ENCODE data around the gene STPG4. TPM values are rescaled to one million over a fixed set of nuclear protein-coding genes. Genes with fewer than 3 reads are reported as not detected.

Gene STPG4
- total and polyA plus RNA-seq, 3 donors from 2014 or later, result 3.0 to 19.4 (median 8.5) TPM

- H3K27ac ChIP-seq, result no peak overlapping the region
- WGBS, 2 donors, result 78 to 82% methylated on average over 3 to 8 of the region's 8 CpGs
- no peak for TF ChIP-seq POLR2A (IDR thresholded peaks at IDR 0.05)
- TF ChIP-seq, protein P1, sequence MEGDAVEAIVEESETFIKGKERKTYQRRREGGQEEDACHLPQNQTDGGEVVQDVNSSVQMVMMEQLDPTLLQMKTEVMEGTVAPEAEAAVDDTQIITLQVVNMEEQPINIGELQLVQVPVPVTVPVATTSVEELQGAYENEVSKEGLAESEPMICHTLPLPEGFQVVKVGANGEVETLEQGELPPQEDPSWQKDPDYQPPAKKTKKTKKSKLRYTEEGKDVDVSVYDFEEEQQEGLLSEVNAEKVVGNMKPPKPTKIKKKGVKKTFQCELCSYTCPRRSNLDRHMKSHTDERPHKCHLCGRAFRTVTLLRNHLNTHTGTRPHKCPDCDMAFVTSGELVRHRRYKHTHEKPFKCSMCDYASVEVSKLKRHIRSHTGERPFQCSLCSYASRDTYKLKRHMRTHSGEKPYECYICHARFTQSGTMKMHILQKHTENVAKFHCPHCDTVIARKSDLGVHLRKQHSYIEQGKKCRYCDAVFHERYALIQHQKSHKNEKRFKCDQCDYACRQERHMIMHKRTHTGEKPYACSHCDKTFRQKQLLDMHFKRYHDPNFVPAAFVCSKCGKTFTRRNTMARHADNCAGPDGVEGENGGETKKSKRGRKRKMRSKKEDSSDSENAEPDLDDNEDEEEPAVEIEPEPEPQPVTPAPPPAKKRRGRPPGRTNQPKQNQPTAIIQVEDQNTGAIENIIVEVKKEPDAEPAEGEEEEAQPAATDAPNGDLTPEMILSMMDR (IDR thresholded peaks at IDR 0.05), result no peak
- no peaks in the 10 kb centered on the region for H3K9me3 ChIP-seq
- no peaks in the 10 kb centered on the region for H3K27me3 ChIP-seq
- no peak for DNase-seq
- H3K36me3 ChIP-seq (ENCODE audit: low read depth, missing control alignments), result no peaks in the 10 kb centered on the region
- intact Hi-C loops (cut with DNase I; ENCODE audit: low total_unique reads), result no loop called here
- H3K4me1 ChIP-seq, result peaks cover 2% of the 10 kb centered on the region
- no peak overlapping the region for H3K4me3 ChIP-seq
Measured at GRCh38 chr2:47048801-47049480, 106.2 kb downstream of the STPG4 start.

DNA sequence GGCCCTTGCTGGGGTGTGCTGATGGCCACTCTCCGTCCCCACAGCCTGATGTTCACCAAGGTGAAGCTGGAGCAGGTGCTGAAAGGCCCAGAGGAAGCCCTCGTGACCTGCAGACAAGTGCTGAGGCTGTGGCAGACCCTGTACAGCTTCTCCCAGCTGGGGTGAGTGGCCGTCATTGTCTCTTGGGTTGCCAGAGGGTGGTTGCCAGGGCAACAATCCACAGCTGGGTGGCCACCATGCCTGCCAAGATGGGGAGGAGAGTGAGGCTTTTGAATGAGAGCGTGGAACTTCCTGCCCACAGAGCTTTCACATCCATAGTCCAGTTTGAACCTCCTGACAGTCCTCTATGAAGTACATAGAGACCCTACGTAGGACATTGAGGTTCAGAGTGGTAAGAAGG lies 108.8 kb downstream of the STPG4 start:
- H3K36me3 ChIP-seq (ENCODE audit: low read depth, missing control alignments), result no peaks in the 10 kb centered on the region
- no peak for TF ChIP-seq POLR2A (IDR thresholded peaks at IDR 0.05)
- TF ChIP-seq, protein P1 (IDR thresholded peaks at IDR 0.05), result no peak
- H3K27ac ChIP-seq, result no peak overlapping the region
- H3K9me3 ChIP-seq, result no peaks in the 10 kb centered on the region
- no peaks in the 10 kb centered on the region for H3K27me3 ChIP-seq
- H3K4me3 ChIP-seq, result no peak overlapping the region
- 69 to 91% methylated on average over 3 to 5 of the region's 5 CpGs for WGBS, 2 donors
- intact Hi-C loops (cut with DNase I; ENCODE audit: low total_unique reads), result no loop called here
- peaks cover 28% of the 10 kb centered on the region for H3K4me1 ChIP-seq
- no peak for DNase-seq

- H3K4me3 ChIP-seq, result no peak overlapping the region
- H3K36me3 ChIP-seq (ENCODE audit: low read depth, missing control alignments), result no peaks in the 10 kb centered on the region
- peaks cover 44% of the 10 kb centered on the region for H3K4me1 ChIP-seq
- intact Hi-C loops (cut with DNase I; ENCODE audit: low total_unique reads), result no loop called here
- no peak for DNase-seq
- 55 to 72% methylated on average over 4 of the region's 4 CpGs for WGBS, 2 donors
- H3K27ac ChIP-seq, result peak overlapping the region; percentile 57 to 78
- H3K9me3 ChIP-seq, result no peaks in the 10 kb centered on the region
- TF ChIP-seq, protein P1 (IDR thresholded peaks at IDR 0.05), result no peak
- TF ChIP-seq POLR2A (IDR thresholded peaks at IDR 0.05), result no peak
- no peaks in the 10 kb centered on the region for H3K27me3 ChIP-seq
Measured at GRCh38 chr2:47043891-47044239, 111.2 kb downstream of the STPG4 start.

- intact Hi-C loops (cut with DNase I; ENCODE audit: low total_unique reads), result no loop called here
- peak overlapping the region; percentile 57 to 78 for H3K27ac ChIP-seq
- H3K4me3 ChIP-seq, result no peak overlapping the region
- no peaks in the 10 kb centered on the region for H3K27me3 ChIP-seq
- DNase-seq, result peak; percentile 87
- TF ChIP-seq, protein P1 (IDR thresholded peaks at IDR 0.05), result no peak
- TF ChIP-seq POLR2A (IDR thresholded peaks at IDR 0.05), result no peak
- no peaks in the 10 kb centered on the region for H3K9me3 ChIP-seq
- no peaks in the 10 kb centered on the region for H3K36me3 ChIP-seq (ENCODE audit: low read depth, missing control alignments)
- H3K4me1 ChIP-seq, result peaks cover 50% of the 10 kb centered on the region
- WGBS, 2 donors, result 34 to 67% methylated on average over 7 to 8 of the region's 8 CpGs
Measured at GRCh38 chr2:47043142-47043890, 111.8 kb downstream of the STPG4 start.
